Activated CD4-positive, alpha-beta T cell treated with anti-CD3 and anti-CD28 coated beads, Interleukin-2, amount 50 U/mL, for 4 hours (primary cell): ENCODE results near the gene RIPOR1.
"Not testable (repeated sequence)": the region's sequence is repeated elsewhere in the genome, so short reads cannot be mapped to it uniquely, and the experiment has no call there.

Source experiments
- DNase-seq, 2 experiments: peaks; one replicate each; pipeline ENCODE4 v3.0.0-alpha.2; 2020

The RIPOR1 gene, protein sequence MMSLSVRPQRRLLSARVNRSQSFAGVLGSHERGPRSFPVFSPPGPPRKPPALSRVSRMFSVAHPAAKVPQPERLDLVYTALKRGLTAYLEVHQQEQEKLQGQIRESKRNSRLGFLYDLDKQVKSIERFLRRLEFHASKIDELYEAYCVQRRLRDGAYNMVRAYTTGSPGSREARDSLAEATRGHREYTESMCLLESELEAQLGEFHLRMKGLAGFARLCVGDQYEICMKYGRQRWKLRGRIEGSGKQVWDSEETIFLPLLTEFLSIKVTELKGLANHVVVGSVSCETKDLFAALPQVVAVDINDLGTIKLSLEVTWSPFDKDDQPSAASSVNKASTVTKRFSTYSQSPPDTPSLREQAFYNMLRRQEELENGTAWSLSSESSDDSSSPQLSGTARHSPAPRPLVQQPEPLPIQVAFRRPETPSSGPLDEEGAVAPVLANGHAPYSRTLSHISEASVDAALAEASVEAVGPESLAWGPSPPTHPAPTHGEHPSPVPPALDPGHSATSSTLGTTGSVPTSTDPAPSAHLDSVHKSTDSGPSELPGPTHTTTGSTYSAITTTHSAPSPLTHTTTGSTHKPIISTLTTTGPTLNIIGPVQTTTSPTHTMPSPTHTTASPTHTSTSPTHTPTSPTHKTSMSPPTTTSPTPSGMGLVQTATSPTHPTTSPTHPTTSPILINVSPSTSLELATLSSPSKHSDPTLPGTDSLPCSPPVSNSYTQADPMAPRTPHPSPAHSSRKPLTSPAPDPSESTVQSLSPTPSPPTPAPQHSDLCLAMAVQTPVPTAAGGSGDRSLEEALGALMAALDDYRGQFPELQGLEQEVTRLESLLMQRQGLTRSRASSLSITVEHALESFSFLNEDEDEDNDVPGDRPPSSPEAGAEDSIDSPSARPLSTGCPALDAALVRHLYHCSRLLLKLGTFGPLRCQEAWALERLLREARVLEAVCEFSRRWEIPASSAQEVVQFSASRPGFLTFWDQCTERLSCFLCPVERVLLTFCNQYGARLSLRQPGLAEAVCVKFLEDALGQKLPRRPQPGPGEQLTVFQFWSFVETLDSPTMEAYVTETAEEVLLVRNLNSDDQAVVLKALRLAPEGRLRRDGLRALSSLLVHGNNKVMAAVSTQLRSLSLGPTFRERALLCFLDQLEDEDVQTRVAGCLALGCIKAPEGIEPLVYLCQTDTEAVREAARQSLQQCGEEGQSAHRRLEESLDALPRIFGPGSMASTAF

DNA sequence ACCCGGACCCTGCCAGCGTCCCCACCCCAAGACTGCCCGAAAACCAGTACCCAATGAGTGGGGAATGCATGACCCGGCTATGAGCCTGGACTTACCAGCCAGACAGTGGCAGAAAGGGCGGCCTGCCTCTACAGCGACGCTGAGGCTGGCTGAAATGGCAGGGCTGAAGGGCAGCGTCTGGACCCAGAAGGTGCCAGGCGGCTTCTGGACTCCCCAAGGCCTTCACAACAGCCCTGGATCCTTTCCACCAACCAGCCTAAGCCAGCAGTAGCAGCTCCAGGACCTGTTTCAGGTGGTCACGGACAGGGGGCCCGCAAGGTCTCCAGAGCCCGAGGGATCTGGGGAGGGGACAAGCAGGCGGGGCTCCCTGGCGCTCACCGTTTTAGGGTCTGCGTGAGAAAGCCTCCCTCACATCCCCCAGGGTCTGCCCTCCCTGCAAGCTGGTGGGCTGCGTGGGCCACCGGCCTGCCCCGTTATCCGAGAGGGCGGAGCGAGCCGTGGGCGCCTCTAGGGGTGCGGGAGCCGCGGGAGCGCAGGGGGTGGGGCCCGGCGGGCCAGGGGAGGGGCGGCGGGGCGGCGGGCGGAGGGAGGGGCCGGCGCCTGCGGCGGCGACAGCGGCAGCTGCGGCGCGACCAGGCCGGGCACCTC, at the start of gene RIPOR1:
RIPOR1 (plus strand) TSS at position 608 of the 648 bp plus-strand sequence. CDS start 9,618 bp downstream, outside the sequence.
- peak; percentile 24 to 30 for DNase-seq

DNA sequence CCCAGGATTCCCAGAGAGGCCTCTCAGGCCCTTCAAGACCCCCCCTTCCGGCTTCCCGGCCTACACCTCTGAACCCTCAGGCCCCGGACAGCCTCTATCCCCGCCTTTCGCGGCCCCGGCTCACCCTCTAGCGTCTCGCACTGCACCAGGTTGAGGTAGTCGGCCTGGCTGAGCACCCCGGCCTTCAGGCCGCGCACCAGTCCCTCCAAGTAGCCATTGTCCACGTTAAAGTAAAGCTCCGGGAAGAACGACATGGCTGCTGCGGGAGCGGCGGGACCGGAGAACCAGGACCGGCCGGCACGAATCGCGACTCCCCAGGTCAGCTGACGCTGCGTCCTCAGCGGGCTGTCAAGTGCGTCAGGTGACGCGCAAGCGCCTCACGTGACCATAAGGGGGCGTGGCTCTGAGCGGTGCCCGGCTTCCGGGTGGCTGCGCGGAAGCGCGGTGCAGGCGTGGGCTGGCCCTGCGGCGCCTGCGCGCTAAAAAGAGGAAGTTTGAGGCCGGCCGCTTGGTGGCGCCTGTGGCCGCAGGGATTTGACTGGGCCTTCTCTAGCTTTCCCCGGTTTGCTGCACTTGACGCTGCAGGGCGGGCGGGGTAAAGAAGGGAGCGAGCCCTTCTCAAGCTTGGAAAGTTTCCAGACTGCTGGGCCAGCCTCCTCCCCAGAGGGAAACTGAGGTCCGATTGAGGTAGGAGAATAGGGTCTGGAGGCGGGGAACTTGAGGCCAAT, 47.6 kb upstream of the RIPOR1 start, which contains the start of gene ATP6V0D1:
ATP6V0D1 (minus strand) TSS at position 325 of the 728 bp plus-strand sequence; CDS start at position 254, 71 bp downstream.
- peak; percentile 97 to 98 for DNase-seq

DNA sequence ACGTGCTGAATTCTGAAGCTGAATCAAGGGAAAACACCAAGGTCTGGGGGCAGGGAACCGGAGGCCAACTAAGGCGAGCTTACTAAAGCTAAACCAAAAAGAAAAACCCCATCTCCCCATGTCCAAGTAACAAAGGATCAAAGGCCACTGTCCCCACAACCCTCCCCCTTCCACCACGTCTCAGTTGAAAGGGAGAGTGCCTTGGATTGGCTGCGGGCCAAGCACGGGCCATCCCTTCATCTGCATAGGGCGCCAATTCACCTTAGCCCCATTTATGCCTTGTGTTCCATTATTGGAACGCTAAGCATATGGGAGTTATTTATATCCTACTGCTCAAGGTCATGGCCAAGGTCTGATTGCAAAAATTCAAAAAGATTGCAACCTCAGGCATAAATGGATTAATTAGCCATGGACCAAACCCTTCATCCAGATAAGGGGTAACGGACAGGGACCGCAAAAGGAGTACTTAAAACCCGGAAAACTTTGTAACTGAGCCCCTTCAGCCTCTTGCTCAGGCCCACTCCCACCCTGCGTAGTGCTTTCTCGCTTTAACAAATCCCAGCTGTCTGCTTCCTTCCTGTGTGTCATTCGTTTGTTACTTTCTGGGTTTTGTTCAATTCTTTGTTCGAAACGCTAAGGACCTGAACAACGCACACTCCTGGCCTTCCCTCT, 46.9 kb upstream of the RIPOR1 start:
- DNase-seq, result peak in 1 of 2 experiments; percentile 21

DNA sequence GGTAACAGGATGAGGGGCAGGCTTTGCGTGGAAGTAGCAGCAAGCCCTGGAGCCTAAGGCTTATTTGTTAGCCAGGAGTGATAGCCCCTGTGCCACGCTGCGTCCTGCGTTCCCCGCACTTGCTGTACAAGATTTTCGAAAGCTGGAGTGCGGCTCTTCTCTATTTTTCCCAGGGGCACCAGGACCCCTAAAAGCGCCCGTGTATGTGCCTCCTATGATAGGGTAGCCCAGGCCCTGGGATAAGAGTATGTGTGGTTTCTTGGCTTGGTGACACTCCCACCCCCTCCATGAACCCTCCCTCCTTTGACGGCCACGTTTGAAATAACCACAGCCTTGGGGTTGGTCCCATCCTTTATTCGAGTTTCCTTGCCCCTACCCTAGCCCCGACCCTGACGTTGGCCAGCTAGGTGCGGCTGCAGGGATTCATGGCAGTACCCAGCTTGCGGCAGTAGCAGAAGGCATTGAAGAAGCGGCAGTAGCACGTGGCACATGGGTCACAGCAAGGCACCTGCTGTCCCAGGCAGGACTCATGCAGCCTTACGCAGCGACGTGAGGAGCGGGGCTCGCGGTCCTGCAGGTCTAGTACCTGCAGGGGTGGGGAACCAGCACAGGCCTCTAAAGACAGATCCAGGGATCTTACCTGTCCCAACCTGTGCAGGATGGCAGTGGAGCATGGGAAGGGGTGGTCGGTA, 46.2 kb upstream of the RIPOR1 start:
- no peak for DNase-seq

DNA sequence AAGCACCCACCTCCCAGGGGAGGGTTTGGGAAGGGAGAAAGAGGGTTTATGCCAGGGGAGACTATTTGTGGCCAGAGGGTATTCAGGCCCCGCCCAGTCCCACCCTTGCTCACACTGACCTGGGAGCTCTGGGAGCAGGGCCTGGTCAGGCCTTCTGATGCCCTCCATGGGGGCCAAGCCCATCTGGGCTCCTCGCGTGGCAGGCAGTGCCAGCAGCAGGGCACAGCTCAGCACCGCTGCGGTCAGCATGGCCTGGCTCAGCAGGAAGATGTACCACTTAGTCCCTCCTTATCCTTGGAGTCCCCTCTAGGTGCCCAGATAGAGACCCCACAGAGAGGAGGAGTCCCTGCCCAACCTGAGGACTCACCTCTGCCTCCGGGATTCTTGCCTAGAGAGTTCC, 45.5 kb upstream of the RIPOR1 start, which contains the start of gene AGRP:
AGRP (minus strand) TSS at position 398 of the 400 bp plus-strand sequence; CDS start at position 249, 149 bp downstream.
- DNase-seq, result no peak

DNA sequence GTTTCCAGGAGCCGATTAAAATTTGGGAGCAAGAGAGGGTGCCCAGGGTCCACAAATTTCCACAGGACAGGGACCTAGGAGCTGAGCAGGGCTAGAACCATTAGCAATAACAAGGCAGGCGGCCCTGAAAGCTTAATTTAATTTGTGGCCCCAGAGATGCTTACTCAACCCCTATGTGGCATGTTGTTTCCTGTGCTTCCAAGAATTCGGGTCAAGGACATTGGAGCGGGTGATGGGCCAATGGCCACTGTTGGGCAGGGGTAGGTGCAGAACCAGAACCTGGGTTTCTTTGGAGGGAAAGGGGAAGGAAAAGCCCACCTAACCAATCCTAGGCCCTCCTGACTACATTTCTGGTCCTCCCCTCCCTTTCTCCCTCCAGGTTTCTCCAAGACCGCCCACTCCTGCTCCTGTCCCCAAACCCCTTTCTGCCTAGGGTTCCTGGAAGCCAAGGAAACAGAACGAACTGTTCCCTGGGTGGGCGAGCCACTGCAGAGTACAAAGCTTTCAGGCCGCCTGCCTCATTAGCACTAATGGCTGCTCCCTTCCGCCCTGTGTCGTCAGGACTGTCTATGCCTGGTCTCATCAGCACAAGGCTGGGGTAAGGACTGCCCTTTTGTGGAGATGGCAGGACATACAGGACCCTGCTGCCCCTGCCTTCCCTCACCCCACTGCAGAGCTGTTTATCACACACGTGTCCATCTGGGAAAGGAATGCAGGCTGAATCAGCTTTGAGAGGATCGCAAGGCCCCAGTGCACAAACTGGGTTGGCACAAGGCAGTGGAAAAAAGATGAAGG, 44.7 kb upstream of the RIPOR1 start:
- DNase-seq, result no peak

DNA sequence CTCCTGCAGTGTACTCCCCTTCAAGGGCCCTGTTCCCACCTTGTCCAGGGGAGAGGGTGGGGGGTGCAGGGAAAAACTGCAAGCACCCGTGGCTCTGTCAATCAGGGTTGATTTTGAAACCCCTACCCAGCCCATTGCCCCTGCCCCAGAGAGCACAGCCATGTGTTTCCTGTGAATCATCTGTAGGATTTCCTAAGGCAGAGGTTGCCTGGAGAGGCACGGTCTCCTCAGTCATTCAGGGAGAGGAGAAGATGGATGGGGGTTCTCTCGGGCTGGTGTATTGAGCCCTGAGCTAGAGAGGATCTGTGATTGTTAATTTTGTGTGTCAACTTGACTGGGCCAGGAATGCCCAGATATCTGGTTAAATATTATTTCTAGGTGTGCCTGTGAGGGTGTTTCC, 41.8 kb upstream of the RIPOR1 start:
- no peak for DNase-seq

DNA sequence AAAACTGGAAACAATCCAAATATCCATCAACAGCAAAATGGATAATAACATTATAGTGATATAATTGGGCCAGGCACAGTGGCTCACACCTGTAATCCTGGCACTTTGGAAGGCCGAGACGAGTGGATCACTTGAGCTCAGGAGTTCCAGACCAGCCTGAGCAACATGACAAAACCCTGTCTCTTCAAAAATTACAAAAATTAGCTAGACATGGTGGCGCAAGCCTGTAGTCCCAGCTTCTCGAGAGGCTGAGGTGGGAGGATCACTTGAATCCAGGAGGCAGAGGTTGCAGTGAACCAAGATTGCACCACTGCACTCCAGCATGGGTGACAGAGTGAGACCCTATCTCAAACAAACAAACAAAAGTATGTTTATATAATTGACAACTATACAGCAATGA, 41.1 kb upstream of the RIPOR1 start:
- DNase-seq, result not testable (repeated sequence)

DNA sequence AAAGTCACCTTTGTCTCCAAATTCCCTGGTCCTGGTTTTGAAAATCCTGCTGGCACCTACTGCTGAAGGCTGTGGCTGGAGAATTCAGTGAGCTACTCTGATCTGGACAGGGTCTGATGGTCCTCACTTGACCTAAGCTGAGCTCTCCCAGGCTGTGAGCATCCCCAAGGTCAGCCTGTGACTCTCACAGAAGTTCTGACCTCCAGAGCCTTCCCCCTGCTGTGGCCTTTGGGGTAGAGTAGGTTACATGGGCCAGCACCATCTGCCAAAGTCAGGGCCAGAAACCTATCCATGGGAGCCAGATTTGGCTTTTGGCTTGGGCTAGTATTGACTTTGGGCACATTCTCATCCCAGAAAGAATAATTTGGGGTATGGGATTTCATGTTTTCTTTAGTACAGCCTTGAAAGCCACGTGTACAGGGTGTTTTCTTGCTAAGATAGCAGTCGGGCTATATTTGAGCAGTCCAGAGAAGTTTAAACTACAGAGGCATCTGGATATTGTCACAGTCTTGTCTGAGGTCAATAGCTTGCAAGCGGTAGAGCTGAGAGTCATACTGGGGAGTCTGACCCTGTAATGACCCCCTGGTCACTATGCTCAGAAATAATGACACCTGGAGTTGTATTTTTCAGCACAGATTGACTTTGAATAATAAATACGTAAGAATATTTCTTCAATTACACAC, 39.1 kb upstream of the RIPOR1 start:
- no peak for DNase-seq

DNA sequence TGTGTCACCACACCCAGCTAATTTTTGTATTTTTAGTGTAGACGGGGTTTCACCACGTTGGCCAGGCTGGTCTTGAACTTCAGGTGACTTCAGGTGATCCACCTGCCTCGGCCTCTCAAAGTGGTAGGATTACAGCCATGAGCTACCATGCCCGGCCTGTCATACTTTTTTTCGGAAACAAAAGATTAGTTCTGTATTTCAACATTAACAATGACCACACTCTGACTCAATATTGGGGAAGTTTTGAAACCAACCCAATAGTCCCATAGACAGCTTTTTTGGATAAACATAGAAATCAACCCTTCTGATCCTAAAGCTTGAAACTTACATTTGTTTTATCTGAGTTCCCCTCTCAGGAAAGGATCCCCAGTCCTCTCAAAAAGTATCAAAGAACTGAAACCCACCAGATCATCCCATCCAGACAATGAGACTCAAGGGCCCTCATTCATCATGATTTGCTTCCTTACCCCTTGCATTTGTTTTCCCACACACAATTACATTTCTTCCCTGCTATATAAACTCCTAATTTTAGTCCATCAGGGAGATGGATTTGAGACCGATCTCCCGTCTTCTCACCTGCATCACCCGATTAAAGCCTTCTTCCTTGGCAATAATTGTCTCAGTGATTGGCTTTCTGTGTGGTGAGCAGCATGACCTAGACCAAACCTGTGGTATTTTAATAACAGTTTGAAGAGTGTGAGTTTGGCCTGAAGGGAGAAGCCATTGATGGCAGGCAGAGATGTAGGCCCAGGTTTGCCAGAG, 38.1 kb upstream of the RIPOR1 start:
- no peak for DNase-seq

DNA sequence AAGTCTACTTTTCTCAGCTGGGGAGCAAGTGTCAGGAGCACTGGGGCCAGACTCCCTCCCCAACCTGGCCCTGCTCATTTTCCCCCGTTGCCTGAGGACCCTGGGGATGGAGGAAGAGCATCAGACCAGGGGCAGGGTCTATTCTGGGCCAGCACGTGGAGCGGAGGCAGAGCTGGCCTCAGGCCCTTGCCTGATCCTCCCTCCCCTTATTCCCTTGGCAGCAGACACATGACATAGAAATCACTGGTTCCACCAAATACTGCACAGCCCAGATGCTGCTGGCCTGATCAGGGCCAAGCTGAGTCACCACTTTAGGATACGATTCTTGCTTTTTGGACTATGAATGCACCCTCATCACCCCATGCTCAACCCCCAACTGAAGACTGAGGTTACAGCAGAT, 29.5 kb upstream of the RIPOR1 start:
- DNase-seq, result no peak

DNA sequence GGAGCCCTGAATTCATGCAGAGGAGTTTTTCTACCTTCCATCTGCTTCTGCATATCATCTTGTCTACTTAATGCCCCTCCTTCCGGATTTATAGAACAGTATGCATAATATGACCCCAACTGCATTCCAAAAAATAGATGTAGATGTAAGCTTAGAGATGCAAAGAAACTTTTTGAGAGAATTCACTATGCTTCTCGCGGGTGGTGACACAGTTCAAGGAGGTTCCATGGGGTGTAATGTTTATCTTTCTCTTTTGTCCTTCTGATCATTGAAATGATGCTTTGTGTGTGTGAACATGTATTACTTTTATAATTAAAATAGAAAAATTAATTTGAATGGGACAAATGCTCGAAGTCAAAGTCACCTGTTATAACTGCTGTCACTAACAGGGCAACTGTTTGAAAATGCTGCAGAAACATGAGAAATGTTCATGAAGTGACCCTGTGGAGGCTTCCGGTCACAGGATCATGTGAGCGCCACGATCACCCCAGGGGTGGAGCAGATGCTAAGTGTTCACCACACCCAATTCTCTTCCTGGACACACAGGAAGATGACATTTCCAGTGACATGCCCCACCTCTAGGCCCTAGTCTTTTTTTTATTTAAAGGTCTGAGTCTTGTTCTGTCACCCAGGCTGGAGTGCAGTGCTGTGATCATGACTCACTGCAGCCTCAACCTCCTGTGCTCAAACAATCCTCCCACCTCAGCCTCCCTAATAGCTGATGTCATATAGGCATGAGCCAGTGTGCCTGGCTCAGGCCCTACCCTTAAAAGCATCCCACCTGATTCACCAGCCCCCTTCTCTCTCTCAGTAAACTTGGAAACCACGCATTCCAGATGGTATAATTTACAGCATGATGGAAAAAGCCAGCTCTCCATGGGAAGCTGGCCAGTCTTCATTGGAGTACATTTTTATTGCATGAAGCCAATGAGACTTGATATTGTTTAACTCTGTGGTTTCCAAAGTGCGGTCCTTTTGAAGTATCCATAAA, 24.3 kb upstream of the RIPOR1 start:
- DNase-seq, result peak in 1 of 2 experiments; percentile 28

DNA sequence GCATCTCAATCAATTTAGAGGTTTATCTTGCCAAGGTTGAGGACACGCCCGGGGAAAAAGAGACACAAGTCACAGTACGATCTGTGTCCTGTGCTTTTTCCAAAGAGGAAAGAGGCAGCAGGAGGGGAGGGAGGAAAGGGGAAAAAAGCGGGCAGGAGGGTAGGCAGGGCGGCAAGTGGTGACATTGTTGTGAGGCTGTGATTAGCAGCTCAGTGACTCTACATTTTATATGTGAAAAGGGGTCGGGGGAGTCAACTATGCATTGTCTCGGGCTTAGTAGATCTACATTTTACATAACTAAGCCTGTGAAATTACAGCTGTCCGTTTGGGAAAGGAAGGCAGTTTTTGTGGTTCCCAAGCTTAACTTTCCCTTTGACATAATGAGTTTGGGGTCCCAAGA, 22.2 kb upstream of the RIPOR1 start:
- DNase-seq, result no peak

DNA sequence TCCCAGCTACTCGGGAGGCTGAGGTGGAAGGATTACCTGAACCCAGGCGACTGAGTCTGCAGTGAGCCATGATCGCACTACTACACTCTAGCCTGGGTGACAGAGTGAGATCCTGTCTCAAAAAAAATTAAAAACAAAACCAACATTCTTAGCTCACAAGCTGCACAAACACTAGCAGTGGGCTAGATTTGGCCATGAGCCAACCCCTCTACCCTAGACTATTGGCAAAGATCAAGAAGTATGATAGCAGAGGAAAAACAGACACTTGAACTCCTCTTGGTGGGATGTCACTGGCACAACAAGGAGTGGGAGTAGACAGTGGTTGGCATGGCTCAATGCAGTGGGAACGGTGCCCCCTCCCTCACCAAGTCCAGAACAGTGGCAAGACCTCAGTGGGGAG, 19.6 kb upstream of the RIPOR1 start:
- no peak for DNase-seq

DNA sequence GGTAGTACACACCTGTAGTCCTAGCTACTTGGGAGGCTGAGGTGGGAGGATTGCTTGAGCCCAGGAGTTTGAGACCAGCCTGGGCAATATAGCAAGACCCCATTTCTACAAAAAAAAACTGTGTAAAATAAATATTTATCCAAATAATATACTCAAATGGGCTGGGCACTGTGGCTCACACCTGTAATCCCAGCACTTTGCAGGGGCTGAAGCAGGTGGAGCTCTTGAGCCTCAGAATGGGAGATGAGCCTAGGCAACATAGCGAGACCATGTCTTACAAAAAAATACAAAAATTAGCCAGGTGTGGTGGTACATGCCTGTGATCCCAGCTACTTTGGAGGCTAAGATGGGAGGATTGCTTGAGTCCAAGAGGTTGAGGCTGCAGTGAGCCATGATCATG, 14.7 kb upstream of the RIPOR1 start:
- not testable (repeated sequence) for DNase-seq

DNA sequence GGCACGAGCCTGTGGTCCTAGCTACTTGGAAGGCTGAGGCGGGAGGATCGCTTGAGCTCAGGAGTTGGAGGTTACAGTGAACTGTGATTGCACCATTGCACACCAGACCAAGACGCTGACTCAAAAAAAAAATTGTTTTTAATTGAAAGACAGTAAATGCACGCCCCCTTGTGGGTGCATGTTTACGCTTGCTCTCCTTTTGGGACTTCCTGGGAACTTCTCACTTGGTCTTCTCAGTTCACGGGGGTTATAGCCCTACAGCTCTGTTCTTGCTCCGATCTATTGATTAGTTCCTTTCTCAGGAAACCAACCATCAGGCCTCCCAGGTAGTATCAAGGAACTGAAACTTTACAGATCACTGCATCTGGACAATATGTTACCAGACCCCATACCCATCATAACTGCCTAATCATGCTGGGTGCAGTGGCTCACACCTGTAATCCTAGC, 14.2 kb upstream of the RIPOR1 start:
- peak; percentile 80 for DNase-seq
